NCI-H2196 treated with DMSO at 0.1 percent for 48 hours (cell line): Measurements from ENCODE around the gene GPN1.
A peak's percentile ranks its signal among the peaks of the same experiment; 100 is the strongest.
"Not testable (repeated sequence)": the region's sequence is repeated elsewhere in the genome, so short reads cannot be mapped to it uniquely, and the experiment has no call there.

Experiments
- DNase-seq: peaks from one replicate; lab custom pipeline; 2025; ENCODE audit not compliant: unreplicated experiment; lab: John Stamatoyannopoulos, UW

Gene GPN1

GRCh38 chr2:27667446-27667845 is 38.6 kb downstream of the GPN1 start:
- DNase-seq: no peak

- DNase-seq: no peak
Measured at GRCh38 chr2:27671235-27671634, 42.4 kb downstream of the GPN1 start.

- DNase-seq: no peak
Measured at GRCh38 chr2:27672723-27673486, 44.1 kb downstream of the GPN1 start.

GRCh38 chr2:27680571-27680970 is 51.7 kb downstream of the GPN1 start:
- DNase-seq: no peak

- no peak for DNase-seq
Measured at GRCh38 chr2:27681841-27682240, 53.0 kb downstream of the GPN1 start.

- not testable (repeated sequence) for DNase-seq
Measured at GRCh38 chr2:27682334-27682771, 53.5 kb downstream of the GPN1 start.

- DNase-seq: peak; percentile 52
Measured at GRCh38 chr2:27683390-27684071, 54.7 kb downstream of the GPN1 start.

- DNase-seq: not testable (repeated sequence)
Measured at GRCh38 chr2:27685006-27685405, 56.2 kb downstream of the GPN1 start.

GRCh38 chr2:27685577-27685976 is 56.7 kb downstream of the GPN1 start:
- DNase-seq: no peak

- no peak for DNase-seq
Measured at GRCh38 chr2:27687232-27687631, 58.4 kb downstream of the GPN1 start.

GRCh38 chr2:27689424-27689823 is 60.6 kb downstream of the GPN1 start:
- DNase-seq: peak; percentile 14

- no peak for DNase-seq
Measured at GRCh38 chr2:27690052-27690451, 61.2 kb downstream of the GPN1 start.

- DNase-seq: no peak
Measured at GRCh38 chr2:27697660-27698059, 68.8 kb downstream of the GPN1 start.
